GM12892 (cell line): ENCODE data around the gene NECAB2.

Experiments
- DNase-seq: peaks from one replicate; pipeline ENCODE4 v3.0.0; 2011; ENCODE audit not compliant: insufficient read length
- FAIRE-seq: peaks from 2 replicates; lab custom pipeline; 2011; peaks lifted over from hg19 to GRCh38; lab: Jason Lieb, UNC
- POLR2A ChIP-seq: IDR thresholded peaks from 2 replicates; pipeline ENCODE4 v1.6.1; 2011; ENCODE audit warnings: low read depth, low read length, control low read depth
- POLR2AphosphoS5 ChIP-seq: IDR thresholded peaks from 2 replicates; pipeline ENCODE4 v1.6.1; 2011; ENCODE audit warnings: low read depth, low read length, control low read depth
- TAF1 ChIP-seq: IDR thresholded peaks from 2 replicates; pipeline ENCODE4 v1.6.1; 2011; ENCODE audit warnings: low read depth, mild to moderate bottlenecking, control low read depth, low read length, borderline replicate concordance

The NECAB2 gene

DNA sequence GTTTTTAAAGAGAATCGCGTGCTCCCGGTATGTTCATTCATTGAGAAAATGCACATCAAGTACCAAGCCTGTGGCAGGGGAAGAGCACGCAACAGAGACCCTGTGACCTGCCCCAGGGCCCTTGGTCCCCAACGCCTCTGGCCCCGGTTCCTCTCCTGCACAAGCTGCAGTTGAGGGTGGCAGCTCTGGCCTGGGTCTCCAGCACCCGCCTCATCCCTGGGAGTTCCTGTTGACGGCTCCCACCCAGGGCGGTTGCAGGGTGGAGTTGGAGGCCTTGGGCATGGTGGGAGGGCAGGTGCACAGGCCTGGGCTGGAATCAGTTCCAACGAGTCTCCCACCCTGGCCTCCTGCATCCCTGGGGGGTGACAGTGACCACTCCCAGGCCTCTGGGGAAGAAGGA, 5.0 kb downstream of the NECAB2 start:
- DNase-seq (no peak), FAIRE-seq (no peak)
- TF ChIP-seq POLR2AphosphoS5 (no peak), POLR2A (no peak), TAF1 (no peak)

DNA sequence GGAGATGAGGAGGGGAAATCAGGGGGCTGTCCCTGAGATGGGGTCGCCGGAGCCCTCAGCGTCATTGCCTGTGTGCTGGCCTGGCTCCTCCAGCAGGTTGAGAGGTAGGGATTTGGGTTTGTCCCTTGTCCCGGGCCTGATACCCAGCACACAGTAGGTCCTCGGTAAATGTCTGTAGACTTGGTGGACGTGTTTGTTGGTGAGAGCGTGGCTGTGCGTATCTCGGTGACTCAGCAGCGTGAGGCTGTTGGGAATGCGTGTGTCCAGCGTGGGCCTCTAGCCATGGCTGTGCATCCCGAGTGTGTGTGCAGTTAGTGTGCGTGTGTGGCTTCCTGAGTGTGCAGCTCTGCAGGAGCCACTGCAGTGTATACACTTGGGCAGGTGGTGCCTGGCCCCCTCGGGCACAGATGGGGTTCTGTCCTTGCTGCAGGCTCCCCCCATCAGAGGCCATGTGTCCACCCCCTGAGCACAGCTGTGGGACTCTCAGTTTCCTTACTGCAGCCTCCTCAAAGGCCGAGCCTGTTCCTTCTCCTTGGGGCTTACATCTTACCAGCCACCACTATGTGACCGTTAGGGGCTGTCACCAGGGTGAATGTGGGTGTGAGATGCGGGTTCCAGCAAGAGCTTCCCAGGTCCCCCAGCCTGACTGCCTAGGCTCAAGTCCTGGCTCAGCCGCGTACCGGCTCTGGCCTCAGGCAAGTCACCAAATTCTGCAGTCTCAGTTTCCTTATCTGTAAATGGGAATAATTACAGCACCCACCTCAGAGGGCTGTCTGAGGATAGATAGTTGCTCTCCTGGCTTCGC, 5.7 kb downstream of the NECAB2 start:
- FAIRE-seq, result no peak
- DNase-seq, result no peak
- TF ChIP-seq POLR2A, result no peak
- no peak for TF ChIP-seq TAF1
- TF ChIP-seq POLR2AphosphoS5, result no peak

DNA sequence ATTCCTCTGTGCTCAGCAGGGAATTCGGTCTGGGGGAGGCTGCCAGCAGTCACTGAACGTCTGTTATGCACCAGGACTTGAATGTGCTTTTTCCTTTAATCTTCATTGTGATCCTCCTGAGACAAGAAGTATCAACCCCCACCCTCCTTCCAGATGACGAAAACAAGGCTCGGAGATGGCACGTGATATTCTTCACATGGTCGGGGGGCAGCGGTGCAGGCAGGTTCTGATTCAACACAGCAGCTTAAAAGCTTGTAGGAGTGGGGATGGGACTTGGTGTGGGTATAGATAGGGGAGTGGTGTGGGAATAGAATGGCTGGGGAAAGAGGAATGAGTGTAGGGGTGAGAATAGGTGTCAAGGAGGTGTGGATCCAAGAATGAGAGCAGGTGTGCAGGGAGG, 6.4 kb downstream of the NECAB2 start:
- DNase-seq (no peak), FAIRE-seq (no peak)
- TF ChIP-seq TAF1 (no peak), POLR2AphosphoS5 (no peak), POLR2A (no peak)

DNA sequence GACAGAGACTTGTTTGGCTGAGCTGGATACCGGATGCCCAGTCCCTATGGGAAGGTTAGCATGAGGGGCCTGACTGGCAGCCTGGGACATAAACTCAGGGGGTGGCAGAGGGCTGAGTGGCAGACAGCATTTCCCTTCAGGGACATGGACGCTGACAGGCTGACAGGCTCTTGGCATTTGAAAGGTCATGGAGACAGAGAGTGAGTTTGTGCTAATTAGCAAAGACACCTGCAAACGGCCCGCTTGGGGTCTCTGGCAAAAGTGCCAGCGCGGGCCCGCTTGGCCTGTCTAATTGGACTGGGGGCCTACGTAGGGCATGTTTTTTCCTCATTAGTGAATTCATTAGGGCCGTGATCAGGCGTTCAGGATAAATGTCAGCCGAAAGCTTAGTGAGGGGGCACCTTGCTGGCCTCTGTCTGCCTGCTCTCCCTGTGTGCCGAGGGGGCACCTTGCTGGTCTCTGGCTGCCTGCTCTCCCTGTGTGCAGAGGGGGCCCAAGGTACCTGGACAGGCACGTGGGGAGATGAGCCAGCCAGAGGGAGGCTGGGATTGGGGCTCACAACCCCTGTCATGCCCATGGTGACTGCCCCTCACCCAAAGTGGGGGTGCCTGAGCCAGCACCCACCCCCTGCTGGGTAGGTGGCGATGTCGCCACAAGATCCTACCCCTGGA, 7.7 kb downstream of the NECAB2 start:
- no peak for TF ChIP-seq POLR2AphosphoS5
- no peak for TF ChIP-seq POLR2A
- TF ChIP-seq TAF1, result no peak
- FAIRE-seq (no peak), DNase-seq (no peak)

DNA sequence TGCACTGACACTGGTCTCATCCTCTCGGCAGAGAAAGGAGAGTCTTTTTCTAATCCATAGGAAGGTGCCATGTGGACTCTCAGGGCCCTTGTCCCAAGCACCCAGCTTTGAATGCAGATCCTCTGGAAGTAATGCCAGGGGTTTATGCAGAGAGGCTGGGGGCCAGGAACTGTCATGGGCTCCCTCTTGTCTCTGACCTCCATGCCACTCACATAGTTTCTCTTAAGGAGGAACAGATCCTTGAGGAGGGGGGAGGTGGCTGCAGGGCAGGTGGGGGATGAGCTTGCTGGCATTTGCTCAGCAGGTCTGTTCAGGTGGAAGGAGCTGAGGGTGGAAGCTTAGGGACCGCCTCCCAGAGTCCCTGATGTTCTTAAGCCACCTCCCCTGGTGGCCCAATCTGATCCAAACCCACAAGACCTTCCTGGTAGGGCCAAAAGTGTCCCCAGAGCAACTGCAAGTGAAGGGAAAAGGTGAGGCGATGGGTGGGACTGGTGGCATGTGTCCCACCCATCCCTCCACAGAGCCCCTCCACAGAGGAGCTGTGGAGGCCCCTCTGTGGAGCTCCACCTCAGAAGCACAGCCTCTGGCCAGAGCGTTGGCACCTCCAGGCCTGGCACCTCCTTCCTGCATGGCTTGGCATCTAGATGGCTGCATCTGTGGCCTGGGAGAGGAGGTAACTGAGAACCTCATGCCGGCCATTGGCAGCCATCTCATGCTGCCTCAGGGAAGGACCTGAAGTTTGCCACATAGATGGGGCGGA, 9.2 kb downstream of the NECAB2 start:
- DNase-seq (no peak), FAIRE-seq (no peak)
- TF ChIP-seq POLR2AphosphoS5 (no peak), TAF1 (no peak), POLR2A (no peak)

DNA sequence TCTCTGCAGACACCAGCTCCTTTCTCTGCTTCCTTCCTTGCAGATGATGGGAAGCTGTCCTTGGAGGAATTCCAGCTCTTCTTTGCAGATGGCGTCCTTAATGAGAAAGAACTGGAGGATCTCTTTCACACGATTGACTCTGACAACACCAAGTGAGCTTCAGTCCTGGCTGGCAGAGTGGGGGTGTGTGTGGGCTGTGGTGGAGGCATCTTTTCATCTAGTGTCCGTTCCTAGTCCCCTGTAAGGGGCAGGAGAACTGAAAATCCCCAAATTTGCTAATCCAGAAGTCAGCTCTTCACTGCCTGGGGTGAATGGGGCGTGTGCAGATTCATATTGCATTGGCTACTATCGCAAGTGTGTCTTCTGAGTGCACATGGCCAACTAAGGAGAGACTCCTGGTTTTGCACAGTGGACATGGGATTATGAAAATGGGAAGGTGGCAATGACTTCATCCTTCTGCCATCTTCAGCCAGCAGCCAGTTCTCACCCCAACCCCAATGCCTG, 10.4 kb downstream of the NECAB2 start:
- DNase-seq (no peak), FAIRE-seq (no peak)
- TF ChIP-seq POLR2AphosphoS5 (no peak), TAF1 (no peak), POLR2A (no peak)

DNA sequence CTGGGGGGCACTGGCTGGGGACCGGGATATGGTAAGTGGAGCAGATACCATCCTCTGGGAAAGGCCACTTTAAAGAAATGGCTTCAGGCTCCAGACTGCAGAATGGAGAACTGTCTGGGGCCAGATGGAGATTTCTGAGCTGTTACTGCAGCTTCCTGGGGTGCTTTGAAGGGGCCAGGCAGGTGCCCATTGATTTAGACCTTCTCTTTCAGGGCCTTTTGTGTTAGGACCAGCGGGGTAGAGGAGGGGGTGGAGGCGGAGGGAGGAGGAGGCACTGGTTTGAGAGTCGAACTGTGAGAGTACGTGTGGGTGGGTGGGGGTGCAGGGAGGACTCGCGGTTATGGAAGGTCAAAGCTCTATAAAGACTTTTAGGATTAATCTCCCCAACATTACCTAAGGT, 11.4 kb downstream of the NECAB2 start:
- no peak for FAIRE-seq
- TF ChIP-seq POLR2A, result no peak
- TF ChIP-seq TAF1, result no peak
- TF ChIP-seq POLR2AphosphoS5, result no peak

DNA sequence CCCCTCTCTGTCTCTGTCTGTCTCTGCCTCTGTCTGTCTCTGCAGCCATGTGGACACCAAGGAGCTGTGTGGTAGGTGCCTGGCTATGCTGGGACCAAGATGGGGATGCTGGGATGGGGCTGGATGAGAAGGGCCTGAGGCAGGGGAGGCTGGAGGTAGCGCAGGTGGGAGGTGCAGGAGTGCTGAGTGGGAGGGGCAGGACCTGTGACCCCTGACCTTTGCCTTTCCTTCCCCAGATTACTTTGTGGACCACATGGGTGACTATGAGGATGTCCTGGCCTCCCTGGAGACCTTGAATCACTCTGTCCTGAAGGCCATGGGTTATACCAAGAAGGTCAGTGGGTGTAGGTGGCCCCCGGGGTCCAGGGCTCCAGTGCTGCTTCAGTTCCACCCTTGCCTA, 12.8 kb downstream of the NECAB2 start:
- TF ChIP-seq POLR2AphosphoS5, result no peak
- no peak for TF ChIP-seq POLR2A
- TF ChIP-seq TAF1, result no peak
- no peak for DNase-seq
- no peak for FAIRE-seq

More for the DNA sequence above, 11.4 kb downstream of the NECAB2 start:
- no peak for DNase-seq

DNA sequence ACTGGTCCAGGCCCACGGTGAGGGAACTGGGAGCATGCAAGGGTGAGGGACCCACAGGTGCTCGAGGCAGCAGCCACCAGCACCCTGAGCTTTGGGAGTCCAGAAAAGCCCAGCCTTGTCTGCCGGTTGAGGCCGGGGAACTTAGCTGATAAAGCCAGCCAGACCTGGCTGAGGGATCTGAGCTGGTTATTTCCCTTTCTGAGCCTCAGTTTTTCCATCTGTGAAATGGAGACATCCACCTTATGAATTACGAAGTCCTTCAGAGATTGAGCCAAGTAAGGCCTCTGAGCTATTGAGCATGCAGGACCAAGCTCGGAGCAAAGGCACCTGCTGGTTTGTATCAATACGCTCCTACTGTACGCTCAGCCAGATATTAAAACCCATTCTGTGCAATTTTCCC, 13.8 kb downstream of the NECAB2 start:
- DNase-seq (no peak), FAIRE-seq (no peak)
- TF ChIP-seq POLR2AphosphoS5 (no peak), POLR2A (no peak), TAF1 (no peak)

DNA sequence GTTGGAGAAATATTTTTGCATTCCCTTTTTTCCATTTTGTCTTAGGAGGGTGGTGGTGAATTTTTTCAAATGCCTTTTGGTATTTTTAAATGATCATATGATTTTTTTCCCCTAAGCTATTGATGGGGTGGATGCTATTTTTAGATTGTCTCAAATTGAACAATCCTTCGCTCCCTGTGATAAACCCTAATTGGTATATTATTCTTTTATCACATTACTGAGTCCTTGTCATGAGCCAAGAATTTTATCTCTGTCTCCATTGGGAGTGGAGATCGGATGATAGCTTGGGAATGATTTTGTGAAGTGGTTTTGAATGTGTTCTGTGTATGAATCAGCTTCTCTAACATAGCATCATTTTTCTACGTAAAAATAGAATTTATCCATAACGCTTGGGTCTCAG, 15.4 kb downstream of the NECAB2 start:
- TF ChIP-seq POLR2AphosphoS5 (no peak), TAF1 (no peak), POLR2A (no peak)
- FAIRE-seq (no peak), DNase-seq (no peak)

DNA sequence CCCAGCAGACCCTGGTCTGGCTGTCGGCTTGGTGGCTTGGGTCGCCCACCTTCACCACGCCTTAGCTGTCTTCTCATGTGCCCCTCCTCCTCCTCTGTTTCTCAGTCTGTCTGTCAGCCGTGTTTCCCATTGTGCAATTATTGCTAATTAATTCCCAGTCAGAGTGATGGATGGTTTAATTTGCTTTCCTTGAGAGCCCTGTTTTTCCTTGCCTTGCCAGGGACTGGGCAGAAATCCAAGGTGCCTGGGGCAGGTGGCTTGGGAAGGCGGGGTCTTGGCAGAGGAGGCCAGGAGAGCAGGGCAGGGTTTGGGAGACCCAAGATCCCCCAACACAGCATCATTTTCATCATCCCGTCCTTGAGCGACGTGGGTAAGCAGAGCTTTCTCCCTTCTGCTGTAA, 21.3 kb downstream of the NECAB2 start:
- DNase-seq, result no peak
- FAIRE-seq, result no peak
- no peak for TF ChIP-seq POLR2AphosphoS5
- TF ChIP-seq POLR2A, result no peak
- no peak for TF ChIP-seq TAF1
